Measurements from ENCODE around the gene PLCL1. TPM values are rescaled to one million over a fixed set of nuclear protein-coding genes. Genes with fewer than 3 reads are reported as not detected.
"Not testable (repeated sequence)": the region's sequence is repeated elsewhere in the genome, so short reads cannot be mapped to it uniquely, and the experiment has no call there.

PLCL1 gene
- total RNA-seq, 1 experiment from 2014 or later, result 0.08 TPM

DNA sequence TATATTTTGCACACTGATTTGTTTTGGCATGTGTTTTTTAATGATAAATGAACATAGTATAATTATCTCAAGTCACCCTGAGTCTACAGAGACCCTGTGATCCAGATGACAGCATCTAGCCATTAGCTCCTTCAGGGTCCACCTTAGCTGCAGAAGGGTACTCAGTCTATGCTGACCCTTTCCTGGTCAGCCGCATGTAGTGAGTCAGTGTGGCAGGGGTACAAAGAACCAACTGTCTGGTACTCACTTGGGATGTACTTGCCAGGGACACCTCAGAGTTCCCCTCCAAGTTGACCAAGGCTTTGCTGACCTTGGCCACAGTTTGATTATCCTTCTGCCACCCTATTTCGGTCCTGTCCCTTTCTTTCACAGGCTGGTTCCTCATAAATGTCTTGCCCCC is 369.5 kb downstream of the PLCL1 start:
- no peak for DNase-seq (ENCODE audit: low spot score)

DNA sequence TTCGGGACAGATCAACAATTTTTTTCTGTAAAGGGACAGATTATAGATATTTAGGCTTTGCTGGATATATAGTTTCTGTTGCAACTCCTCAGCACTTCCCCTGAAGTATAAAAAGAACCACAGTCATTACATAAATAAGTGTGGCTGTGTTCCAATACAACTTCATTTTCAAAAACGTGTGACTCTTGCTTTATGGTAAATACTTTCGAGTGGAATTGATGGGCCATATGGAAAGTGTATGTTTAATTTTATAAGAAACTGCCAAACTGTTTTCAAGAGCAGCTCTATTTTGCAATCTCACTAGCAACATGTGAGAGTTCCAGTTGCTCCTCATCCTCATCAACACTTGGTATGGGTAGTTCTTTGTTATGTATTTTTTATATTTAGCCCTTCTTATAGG is 370.9 kb downstream of the PLCL1 start:
- no peak for DNase-seq (ENCODE audit: low spot score)

- DNase-seq (ENCODE audit: low spot score), result no peak
Measured at GRCh38 chr2:198177040-198177439, 372.6 kb downstream of the PLCL1 start.

DNA sequence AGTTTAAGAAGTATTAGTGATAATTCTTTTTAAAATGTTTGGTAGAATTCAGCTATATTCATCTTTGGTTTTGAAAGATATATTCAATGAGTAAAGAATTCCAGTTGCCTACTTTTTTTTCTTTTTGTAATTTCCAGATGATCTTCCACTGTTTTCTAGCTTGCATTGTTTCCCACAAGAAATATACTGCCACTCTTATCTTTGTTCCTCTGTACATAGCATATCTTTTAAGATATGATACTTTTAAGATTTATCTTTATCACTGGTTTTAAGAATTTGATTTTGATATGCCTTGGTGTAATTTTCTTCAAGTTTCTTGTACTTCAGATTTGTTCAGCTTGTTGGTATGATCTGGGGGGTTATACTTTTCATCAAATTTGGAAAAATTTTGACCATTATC is 374.4 kb downstream of the PLCL1 start:
- DNase-seq (ENCODE audit: low spot score), result no peak

GRCh38 chr2:198186257-198186656 is 381.9 kb downstream of the PLCL1 start:
- DNase-seq (ENCODE audit: low spot score), result no peak

DNA sequence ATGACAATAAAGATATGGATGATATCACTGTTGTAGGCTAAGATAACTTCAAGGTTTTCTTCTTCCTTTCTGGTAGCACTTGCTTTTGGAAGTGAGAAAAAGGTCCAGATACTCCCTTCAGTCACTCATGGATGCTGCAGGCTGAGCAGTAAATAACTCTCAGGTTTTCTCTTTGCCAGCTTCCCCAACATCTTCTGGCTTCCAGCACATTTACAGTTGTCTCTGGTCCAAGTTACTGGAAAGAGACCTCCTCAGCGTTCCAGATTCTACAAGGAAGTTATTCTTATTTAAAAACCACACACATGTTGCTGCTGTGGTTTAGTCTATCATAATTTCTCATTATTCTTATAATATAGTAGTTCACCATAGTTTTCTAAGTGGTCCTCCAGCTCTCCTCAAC is 383.4 kb downstream of the PLCL1 start:
- DNase-seq (ENCODE audit: low spot score), result no peak

DNA sequence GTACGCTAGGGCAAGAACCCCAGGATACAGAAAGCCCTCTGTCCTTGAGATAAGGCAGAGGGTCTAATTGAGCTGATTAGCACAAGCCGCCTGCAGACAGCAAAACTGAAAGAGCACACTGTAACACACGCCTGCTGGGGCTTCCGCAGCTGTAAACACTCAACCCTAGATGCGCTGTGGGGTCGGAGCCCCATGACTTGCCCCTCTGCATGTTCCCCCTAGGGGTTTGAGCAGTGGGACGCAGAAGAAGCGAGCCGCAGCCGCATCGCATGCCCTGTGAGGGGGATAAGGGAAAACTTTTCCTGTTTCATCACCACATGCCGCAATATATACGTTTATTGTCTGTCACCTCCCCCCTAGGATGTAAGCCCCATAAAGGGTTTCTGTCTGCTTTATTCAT is 384.6 kb downstream of the PLCL1 start:
- no peak for DNase-seq (ENCODE audit: low spot score)

DNA sequence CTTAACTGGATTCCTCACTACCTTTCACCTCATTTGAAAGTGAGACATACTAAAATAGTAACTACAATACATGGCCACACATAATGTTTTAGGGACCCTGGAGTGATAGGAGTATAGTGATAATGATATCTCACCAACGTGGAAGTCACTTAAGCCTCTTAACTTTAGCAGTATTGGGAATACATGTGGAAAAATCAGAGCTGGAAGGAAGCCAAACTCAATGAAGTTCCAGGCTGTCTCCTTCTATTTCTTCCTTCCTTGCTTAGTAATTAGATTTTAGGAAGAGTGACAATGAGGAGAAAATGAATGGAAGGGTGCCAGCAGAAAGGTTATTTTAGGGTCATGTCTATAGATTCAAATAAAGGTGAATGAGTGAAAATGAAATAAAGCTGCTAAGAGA is 387.3 kb downstream of the PLCL1 start:
- no peak for DNase-seq (ENCODE audit: low spot score)

DNA sequence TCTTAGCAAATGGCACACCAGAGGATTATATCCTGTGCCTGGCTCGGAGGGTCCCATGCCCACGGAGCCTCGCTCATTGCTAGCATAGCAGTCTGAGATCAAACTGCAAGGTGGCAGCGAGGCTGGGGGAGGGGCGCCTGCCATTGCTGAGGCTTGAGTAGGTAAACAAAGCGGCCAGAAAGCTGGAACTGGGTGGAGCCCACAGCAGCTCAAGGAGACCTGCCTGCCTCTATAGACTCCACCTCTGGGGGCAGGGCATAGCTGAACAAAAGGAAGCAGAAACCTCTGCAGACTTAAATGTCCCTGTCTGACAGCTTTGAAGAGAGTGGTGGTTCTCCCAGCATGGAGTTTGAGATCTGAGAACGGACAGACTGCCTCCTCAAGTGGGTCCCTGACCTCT is 392.2 kb downstream of the PLCL1 start:
- DNase-seq (ENCODE audit: low spot score), result not testable (repeated sequence)

Other genes starting within 250 kb of the PLCL1 start
- gene RFTN2, start 129.0 kb upstream of the PLCL1 start, total RNA-seq (2014; rRNA removed; shearing (Covaris generic)), result not detected in 2 replicates
- 16.1 and 17.2 TPM in 2 replicates for gene MARS2, start 99.2 kb upstream of the PLCL1 start, total RNA-seq (2014; rRNA removed; shearing (Covaris generic))
- not detected in 2 replicates for gene BOLL, start 19.3 kb upstream of the PLCL1 start, total RNA-seq (2014; rRNA removed; shearing (Covaris generic))